GM19324 (cell line): ENCODE results near the gene ADIPOQ.
"Not testable (repeated sequence)": the region's sequence is repeated elsewhere in the genome, so short reads cannot be mapped to it uniquely, and the experiment has no call there.

Source experiments
- ATAC-seq: cut with Tn5 transposase; IDR thresholded peaks from one replicate; pipeline ENCODE4 v1.9.1; 2021; ENCODE audit warnings: mild to moderate bottlenecking, moderate library complexity; ENCODE audit not compliant: unreplicated experiment, low FRiP score

ADIPOQ gene

DNA sequence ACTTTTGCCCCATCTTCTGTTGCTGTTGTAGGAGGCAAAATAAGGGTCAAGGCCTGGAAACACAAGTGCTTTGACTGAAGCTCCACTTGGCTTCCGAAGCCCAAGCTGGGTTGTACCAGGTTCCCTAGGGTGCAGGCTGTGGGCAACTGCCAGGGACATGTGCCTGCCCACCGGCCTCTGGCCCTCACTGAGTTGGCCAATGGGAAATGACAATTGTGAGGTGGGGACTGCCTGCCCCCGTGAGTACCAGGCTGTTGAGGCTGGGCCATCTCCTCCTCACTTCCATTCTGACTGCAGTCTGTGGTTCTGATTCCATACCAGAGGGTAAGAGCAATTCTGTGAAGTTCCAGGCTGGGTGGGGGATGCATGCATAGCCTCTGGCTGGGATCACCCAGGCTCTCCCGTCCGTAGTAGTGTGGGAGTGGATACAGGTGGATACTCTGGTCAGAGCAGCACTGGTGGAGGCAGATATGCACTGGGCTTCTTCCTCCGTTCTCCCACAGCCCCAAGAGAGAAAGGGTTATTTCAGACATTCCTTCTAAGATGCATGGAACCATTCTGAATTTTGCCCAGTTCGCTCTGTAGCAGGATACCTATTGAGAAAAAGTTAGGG is at the start of gene ADIPOQ:
Gene ADIPOQ, plus strand, starts transcription at position 285 of the 613 bp plus-strand sequence. CDS start 10,349 bp downstream, outside the sequence.
- no peak for ATAC-seq

DNA sequence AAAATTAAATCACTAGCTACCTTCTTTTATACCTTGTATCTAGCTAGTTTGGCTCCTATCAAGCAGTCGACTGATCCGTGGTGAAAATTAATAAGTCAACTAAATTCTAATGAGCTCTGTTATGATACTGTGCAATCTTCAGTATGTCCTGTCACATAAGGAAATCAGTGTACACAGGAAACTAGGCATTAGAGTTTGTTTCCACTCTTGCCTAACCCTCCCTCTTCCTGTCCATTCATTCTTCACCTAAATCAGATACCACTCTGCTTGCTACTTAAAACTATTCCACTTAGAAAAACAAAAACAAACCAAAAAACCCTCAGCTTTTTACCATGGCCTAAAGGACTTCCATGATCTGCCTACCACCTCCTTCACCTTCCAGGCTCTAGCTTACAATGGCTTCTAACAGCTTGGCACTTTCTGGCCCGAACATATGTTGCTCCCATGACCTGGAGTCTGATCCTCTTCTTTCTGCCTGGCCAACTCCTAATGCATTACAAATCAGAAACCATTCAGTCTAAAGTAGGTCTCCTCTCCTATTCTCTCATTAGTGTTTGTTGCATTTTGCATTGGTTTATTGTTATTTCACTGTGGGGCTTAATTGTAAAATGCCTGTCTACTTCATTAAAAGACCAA is 44.2 kb upstream of the ADIPOQ start:
- ATAC-seq, result no peak

DNA sequence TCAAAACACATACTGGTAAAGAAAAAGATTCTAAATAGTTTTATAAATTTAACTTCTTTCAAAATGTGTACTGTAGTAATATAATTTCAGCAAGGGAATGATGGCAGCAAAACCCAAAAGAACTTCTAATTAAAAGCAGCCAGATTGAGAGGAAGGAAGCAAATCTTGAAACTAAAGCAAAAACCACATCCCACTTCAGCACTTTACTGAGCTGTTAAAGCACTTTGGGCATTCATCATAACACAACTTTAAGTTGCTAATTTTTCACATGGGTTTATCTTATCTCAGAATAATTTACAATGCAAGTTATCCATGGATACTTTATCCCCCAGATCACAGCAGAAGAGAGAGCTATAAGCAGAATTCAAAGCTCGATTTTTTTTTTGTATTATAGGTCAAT is 42.2 kb upstream of the ADIPOQ start:
- no peak for ATAC-seq

DNA sequence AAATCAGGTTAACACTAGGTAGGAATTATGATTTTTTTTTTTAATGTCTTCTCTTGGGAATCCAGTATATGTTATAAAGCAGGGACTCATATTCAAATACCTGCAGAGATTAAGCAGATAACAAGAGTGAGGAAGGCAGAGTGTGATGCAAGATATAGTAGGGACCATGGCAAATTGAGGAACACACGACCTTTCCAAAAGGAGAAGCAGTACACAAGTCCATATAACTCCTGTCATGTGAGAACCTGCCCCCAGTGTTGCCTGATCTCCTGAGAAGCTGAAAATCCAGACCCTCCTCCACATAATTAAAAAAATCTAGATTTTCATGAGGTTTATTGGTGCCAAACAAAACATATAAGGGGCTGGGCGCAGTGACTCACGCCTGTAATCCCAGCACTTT is 39.8 kb upstream of the ADIPOQ start:
- no peak for ATAC-seq

DNA sequence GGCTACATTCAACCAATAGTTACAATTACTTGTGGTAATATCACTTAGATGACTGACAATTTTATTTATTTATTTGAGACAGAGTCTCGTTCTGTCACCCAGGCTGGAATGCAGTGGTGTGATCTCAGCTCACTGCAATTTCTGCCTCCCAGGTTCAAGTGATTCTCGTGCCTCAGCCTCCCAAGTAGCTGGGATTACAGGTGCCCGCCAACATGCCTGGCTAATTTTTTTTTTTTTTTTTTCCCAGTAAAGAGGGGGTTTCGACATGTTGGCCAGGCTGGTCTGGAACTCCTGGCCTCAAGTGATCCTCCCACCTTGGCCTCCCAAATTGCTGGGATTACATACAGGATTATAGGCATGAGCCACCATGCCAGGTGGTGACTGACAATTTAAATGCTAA is 39.1 kb upstream of the ADIPOQ start:
- not testable (repeated sequence) for ATAC-seq

DNA sequence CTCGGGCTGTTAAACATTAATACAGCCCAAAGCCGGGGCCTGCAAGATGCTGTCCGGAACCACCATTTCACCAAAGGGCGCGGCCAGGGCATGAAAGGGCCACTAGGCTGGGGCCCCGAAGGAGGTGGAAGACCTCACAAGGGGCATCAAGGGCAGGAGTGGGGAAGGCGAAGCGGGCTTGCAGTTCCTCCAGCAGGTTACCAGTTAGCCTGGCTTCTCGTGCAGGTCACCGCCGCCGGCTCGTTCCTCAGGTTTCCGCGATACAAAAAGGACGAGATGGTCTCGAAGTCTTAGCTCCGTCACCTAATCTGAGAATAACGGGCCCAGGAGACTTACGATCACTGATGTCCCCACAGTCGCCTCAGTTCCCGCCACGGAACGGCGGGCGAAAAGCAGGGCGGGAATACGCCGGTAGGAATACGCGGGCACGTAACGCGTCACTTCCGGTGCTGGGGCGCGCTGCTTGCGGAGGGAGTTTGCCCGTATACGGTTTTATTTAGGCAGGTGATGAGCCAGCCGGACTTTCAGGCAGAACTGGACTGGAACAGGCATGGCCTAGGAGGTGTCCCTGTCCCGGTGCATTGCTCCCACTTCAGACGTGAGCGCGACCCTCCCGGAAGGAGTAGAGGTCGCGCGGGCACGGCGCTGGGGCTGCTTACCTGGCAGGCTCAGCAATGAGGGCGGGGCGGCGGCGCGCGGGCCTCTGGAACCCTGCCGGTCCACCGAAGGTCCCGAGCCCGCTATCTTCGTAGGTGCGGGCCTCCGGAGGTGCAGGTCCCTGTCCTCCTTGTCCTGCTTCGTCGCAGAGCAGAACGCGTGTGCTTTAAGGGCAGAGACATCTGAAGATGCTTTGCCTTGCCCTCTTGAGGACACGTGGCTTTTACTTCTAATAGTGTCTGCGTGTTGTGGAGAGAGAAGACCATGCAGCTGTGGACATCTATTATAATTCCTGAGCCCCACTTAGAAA is 36.1 kb upstream of the ADIPOQ start, which contains the start of gene RFC4:
Gene RFC4, minus strand, starts transcription at position 394 of the 967 bp plus-strand sequence. CDS start 1,769 bp downstream, outside the sequence.
- ATAC-seq, result peak; percentile 91

DNA sequence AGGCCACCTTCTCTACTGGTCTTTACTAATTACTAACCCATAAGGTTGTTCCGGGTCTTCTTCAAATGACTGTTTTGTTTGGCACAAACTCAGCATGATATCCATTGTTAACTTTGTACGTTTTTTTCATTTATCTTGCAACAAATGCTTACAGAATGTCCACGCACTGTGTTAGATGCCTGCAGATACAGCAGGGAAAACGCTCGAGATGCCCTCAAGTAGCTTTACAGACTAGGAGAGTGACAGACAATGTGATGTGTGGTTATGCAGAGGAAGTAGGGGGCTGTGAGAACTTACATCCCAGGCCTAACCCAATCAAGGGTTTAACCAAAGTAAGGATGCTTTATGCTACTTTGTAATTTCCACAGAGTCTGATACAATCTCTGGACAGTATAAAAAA is 35.3 kb upstream of the ADIPOQ start:
- ATAC-seq, result no peak

DNA sequence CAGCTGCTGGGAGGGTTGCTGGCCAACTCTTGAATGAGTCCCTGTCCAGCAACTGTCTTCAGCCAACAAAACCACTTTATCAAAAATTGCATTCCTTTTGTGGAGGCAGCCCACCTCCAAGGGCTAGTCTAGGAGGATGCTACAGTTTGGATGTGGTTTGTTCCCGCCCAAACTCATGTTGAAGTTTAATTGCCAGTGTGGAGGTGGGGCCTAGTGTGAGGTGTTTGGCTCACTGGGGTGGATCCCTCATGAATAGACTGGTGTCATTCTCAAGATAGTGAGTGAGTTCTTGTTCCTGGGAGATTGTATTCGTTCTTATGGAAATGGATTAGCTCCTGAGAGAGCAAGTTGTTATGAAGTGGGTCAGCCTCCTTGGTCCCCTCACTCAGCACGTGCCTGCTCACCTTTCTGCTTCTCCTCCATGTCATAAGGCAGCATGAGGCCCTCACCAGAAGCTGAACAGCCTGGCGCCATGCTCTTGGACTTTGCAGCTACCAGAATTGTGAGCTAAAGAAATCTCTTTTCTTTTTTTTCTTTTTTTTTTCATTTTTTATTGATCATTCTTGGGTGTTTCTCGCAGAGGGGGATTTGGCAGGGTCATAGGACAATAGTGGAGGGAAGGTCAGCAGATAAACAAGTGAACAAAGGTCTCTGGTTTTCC is 32.0 kb upstream of the ADIPOQ start:
- no peak for ATAC-seq

DNA sequence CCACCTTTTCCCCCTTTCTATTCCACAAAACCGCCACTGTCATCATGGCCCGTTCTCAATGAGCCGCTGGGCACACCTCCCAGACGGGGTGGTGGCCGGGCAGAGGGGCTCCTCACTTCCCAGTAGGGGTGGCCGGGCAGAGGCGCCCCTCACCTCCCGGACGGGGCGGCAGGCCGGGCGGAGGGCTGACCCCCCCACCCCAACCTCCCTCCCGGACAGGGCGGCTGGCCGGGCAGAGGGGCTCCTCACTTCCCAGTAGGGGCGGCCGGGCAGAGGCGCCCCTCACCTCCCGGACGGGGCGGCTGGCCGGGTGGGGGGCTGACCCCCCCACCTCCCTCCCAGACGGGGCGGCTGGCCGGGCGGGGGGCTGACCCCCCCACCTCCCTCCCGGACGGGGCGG is 31.2 kb upstream of the ADIPOQ start:
- ATAC-seq, result not testable (repeated sequence)

DNA sequence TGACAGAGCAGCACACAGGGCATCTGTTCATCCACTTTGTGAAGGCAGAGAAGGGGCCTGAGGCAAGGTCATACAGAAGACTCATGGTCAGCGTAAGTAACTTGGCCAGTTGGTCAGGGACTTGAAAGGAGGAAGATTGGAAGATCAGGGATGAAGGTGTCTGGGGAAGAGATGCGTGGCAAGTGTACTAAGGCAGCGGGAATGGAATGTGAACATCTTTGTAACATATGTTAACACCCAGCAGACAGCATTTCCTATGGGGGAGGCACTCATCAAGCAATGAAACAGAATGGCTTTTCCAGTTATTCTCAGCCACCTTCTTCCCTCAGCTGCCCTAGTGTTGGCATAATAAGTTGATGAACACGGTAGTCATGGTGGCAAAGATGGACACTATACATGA is 28.4 kb upstream of the ADIPOQ start:
- ATAC-seq, result no peak

DNA sequence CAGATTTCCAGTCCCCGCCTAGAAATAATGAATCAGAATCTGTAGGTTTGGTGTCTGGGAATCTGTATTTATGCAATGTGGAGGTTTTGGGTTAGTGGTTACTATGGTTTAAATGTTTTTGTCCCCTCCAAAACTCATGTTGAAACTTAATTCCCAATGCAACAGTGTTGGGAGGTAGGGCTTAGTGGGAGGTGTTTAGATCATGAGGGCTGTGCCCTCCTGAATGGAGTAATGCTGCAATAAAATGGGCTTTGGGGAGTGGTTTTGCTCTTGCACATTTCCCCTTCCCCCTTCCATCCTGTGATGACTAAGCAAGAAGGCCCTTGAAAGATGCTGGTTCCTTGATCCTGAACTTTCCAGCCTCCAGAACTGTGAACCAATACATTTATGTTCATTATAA is 27.1 kb upstream of the ADIPOQ start:
- ATAC-seq, result no peak

DNA sequence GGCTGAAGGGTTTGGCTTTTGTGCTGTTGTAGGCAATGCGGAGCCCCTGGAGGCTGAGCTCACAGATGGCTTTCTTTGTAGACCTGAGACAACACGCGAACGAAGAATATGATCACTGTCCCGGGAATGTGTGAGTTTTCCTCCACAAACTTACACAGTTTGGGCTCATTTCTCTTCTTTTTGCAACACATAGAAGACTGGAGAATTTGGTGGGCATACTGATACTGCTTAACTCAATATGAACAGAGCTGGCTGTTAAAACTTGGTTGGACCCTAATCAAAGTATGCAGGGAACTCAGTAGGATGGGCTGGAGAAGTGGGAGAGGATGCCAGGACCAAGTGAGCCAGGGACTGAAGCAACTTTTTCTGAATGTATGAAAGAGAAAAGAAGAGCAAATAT is 24.0 kb upstream of the ADIPOQ start:
- ATAC-seq, result no peak

DNA sequence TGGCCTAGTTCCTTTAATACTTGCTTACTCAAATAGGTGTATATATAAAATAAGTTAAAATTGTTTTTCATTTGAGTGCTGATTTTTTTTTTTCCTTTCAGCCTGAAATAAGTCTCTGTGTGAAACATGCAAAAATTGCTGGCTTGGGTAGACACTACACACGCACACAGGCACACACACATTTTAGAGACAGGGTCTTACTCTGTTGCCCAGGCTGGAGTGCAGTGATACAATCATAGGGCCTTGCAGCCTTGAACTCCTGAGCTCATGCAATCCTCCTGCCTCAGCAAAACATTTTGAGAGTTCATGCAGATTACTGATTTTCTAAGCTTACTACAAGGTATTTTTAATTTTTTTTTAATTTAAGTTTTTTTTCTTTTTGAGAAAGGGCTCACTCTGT is 23.6 kb upstream of the ADIPOQ start:
- no peak for ATAC-seq

DNA sequence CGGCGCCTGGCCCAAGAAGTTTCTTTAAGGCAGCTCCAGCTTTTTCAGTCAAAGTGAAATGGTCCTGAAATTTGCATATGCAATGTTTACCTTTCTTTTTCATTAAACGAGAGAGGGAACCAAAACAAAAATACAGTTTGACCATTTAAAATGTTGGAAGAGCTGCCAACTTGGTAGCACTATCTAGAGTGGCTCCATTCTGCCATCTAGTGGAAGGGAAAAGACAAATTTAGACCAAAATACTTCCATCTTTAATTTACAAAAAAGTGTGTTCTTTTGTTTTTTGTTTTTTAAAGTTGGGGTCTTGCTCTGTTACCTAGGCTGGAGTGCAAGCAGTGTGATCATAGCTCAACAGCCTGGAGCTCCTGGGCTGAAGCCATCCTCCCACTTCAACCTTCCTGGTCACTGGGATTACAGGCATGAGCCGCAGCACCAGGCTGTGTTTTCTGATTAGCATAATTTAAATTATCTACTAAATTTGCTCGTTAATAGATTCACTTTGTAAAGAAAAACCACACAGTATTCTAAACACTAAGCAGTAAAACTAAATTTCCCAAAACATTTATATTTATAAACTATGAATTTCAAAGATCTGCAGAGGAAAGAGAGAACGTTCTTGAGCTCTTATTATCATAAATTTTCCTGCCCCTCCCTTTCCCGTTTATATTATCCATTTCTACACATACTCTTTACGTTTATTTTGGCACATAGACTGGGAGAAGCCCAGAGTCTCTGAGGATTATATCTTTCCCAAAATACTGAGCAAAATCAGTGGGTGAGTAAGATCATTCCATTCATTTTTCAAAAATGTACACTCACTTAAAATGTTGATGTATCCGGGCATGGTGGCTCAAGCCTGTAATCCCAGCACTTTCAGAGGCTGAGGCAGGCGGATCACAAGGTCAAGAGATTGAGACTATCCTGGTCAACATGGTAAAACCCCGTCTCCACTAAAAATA is 20.8 kb upstream of the ADIPOQ start:
- ATAC-seq, result no peak

DNA sequence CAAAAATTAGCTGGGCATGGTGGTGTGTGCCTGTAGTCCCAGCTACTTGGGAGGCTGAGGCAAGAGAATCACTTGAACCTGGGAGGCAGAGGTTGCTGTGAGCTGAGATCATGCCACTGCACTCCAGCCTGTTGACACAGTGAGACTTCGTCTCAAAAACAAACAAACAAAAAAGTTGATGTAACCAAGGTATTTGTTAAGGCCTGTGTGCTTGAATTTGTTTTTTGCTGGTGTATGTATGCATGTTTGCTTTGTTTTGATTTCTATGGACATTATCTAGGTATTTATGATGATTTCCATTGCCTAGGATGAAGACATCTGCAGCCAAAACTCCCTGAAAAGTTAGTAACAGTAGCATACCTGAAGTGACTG is 20.1 kb upstream of the ADIPOQ start:
- not testable (repeated sequence) for ATAC-seq

DNA sequence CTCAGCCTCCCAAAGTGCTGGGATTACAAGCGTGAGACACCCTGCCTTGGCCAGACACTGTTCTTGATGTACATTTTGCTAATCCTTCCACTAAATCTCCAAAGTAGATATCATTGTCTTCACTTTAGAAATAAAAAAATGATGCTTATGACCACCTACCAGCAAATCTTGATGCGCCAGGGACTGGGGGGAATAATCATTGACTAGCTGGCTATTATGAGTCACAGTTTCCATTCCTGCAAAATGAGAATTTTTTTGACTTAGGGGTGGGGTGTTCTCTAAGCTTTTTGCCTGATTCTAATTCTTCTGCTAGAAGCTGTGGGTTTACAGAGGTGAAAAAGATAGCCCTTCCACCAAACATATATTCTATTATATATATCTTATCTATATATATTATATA is 19.1 kb upstream of the ADIPOQ start:
- ATAC-seq, result no peak

DNA sequence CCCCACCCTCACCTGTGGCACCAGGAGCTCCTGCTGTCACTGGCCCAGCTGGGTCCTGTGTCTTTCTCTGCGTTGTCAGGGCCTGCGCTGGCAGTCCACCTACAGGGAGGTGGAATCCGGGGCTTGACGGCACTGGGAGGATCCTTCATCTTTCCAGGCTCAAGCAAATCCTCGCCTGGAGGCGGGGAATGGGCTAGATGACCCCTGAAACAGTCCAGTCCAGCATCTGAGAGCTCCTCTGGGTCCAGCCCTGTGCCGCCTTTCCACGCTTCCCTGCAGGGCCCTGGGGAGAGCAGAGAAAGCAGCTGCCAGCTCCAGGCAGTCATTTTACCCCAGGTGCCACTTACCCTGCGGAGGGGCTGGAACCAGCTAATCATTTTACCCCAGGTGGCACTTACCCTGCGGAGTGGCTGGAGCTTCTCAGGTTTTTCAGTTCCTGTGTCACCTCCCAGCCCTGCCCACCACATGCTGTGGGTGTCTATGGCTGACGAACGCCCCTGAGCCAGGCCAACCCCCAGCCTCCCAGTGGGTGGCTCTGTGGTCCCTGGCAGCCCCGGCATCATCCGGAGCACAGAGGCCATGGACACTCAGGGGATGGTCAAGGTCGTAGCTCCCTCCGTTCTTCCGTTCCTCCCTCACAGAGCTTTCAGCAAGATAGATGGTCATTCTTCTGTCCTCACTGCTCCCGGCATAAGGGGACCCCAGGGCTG is 17.9 kb upstream of the ADIPOQ start:
- ATAC-seq, result no peak

DNA sequence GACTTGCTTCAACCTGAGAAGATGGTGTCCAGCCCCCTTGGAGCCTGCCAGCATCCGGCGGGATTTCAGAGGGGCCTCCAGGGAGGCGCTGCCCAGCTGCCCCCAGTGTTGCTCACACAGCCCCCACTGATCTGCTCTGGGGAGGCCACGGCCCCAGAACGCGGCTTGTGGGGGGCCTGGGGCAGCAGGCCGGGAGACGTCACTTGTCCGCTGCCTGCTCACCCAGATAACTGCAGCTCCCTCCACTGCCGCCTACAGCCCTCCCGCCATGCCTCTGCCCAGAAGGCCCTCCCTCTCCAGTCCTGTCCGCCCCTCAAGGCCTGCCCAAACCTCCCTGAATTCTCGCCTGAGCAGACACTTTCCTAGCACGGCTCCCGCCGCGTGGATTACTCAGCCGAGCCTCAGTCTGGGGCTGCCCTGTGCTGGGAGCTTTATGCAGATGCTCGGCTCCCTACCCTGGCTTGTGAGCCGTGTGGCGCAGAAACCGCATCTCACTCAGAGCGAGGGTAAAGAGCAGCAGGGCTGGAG is 17.2 kb upstream of the ADIPOQ start:
- no peak for ATAC-seq
